Measurements from ENCODE around the gene CCDC194.

CCDC194 gene

GRCh38 chr19:17402982-17403855, 9.2 kb upstream of the CCDC194 start:
- H3K79me2 ChIP-seq (ENCODE audit: insufficient read depth, low read length) = peaks cover 28% of the 10 kb centered on the region
- TF ChIP-seq, protein P1, sequence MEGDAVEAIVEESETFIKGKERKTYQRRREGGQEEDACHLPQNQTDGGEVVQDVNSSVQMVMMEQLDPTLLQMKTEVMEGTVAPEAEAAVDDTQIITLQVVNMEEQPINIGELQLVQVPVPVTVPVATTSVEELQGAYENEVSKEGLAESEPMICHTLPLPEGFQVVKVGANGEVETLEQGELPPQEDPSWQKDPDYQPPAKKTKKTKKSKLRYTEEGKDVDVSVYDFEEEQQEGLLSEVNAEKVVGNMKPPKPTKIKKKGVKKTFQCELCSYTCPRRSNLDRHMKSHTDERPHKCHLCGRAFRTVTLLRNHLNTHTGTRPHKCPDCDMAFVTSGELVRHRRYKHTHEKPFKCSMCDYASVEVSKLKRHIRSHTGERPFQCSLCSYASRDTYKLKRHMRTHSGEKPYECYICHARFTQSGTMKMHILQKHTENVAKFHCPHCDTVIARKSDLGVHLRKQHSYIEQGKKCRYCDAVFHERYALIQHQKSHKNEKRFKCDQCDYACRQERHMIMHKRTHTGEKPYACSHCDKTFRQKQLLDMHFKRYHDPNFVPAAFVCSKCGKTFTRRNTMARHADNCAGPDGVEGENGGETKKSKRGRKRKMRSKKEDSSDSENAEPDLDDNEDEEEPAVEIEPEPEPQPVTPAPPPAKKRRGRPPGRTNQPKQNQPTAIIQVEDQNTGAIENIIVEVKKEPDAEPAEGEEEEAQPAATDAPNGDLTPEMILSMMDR (IDR thresholded peaks at IDR 0.05; ENCODE audit: borderline replicate concordance, extremely low read depth, low read length, poor library complexity, severe bottlenecking) = no peak
- no peak for TF ChIP-seq EZH2 (IDR thresholded peaks at IDR 0.05; ENCODE audit: borderline replicate concordance, low read depth, low read length, severe bottlenecking)
- DNase-seq (peak; percentile 20), ATAC-seq (ENCODE audit: insufficient read depth, low read depth) (no peak)
- no peak overlapping the region for H2AFZ ChIP-seq (ENCODE audit: low read depth, low read length)
- no peak overlapping the region for H3K4me2 ChIP-seq (ENCODE audit: insufficient read depth, low read length)
- H3K9ac ChIP-seq (ENCODE audit: low read depth, low read length) = no peak overlapping the region
- H3K27me3 ChIP-seq (ENCODE audit: insufficient read depth, low read length, poor library complexity) = no peaks in the 10 kb centered on the region
- no peaks in the 10 kb centered on the region for H3K9me3 ChIP-seq (ENCODE audit: insufficient read depth, low read length, severe bottlenecking)
- H3K4me1 ChIP-seq (ENCODE audit: insufficient read depth, low read length) = peaks cover 44% of the 10 kb centered on the region
- H3K27ac ChIP-seq (ENCODE audit: low read length) = no peak overlapping the region
- no peak overlapping the region for H3K4me3 ChIP-seq (ENCODE audit: low read depth in 1 of 2, low read length in 2 of 2)
- peaks cover 14% of the 10 kb centered on the region for H3K36me3 ChIP-seq (ENCODE audit: insufficient read depth, low read length)
- no peaks in the 10 kb centered on the region for H4K20me1 ChIP-seq (ENCODE audit: insufficient read depth, low read length)

DNA sequence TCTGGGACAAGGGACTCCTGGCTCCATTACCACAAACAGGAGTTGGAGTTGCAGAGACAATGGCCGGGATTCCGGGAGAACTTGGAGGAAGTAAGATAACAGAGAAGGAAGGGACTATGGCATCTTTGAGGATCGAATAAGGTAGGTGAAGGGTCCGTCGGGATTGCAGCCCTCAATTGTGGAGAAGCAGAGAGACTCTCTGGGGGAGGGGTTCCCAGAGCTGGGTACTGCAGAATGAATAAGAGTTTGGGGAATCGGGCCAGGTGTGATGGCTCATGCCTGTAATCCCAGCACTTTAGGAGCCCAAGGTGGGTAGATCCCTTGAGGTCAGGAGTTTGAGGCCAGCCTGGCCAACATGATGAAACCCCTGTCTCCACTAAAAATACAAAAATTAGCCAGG, 7.6 kb upstream of the CCDC194 start:
- no peak for TF ChIP-seq EZH2 (IDR thresholded peaks at IDR 0.05; ENCODE audit: borderline replicate concordance, low read depth, low read length, severe bottlenecking)
- TF ChIP-seq, protein P1 (IDR thresholded peaks at IDR 0.05; ENCODE audit: borderline replicate concordance, extremely low read depth, low read length, poor library complexity, severe bottlenecking) = no peak
- Histone ChIP-seq H3K4me1 (ENCODE audit: insufficient read depth, low read length) (peaks cover 29% of the 10 kb centered on the region), H3K9me3 (ENCODE audit: insufficient read depth, low read length, severe bottlenecking) (no peaks in the 10 kb centered on the region), H3K4me3 (ENCODE audit: low read depth in 1 of 2, low read length in 2 of 2) (no peak overlapping the region), H3K27me3 (ENCODE audit: insufficient read depth, low read length, poor library complexity) (no peaks in the 10 kb centered on the region), H4K20me1 (ENCODE audit: insufficient read depth, low read length) (no peaks in the 10 kb centered on the region), H3K79me2 (ENCODE audit: insufficient read depth, low read length) (peaks cover 26% of the 10 kb centered on the region), H2AFZ (ENCODE audit: low read depth, low read length) (no peak overlapping the region), H3K4me2 (ENCODE audit: insufficient read depth, low read length) (no peak overlapping the region), H3K36me3 (ENCODE audit: insufficient read depth, low read length) (peaks cover 14% of the 10 kb centered on the region), H3K27ac (ENCODE audit: low read length) (no peak overlapping the region), H3K9ac (ENCODE audit: low read depth, low read length) (no peak overlapping the region)
- no peak for ATAC-seq (ENCODE audit: insufficient read depth, low read depth)
- no peak for DNase-seq

DNA sequence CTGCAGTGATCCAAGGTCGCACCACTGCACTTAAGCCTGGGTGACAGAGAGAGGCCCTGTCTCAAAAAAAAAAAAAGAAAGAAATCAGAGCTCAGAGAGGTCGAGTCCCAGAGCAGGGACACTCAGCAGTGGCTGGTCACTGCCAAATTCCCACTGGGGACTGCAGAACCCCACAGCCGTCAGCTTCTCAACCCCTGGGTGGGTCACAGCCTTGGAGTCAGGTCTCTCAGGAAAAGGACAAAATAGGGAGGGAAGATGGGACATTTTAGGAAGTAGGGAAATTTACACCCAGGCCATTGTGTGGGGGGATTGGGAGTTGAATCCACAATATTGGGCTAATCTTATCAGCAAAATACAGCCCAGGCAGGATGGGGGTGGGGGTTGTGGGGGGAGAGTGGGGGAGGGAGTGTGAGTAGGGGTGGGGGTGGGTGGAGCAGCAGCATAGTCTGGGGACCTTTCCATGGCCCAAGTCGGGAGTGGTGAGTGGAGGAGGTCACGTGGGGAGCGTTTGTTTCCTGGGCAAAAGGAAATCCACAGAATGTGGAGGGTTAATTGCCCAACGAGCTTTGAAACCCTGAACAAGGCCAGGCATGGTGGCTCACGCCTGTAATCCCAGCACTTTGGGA, 5.0 kb upstream of the CCDC194 start:
- no peaks in the 10 kb centered on the region for H3K27me3 ChIP-seq (ENCODE audit: insufficient read depth, low read length, poor library complexity)
- H3K9me3 ChIP-seq (ENCODE audit: insufficient read depth, low read length, severe bottlenecking) = no peaks in the 10 kb centered on the region
- no peak overlapping the region for H3K9ac ChIP-seq (ENCODE audit: low read depth, low read length)
- no peak for DNase-seq
- H3K79me2 ChIP-seq (ENCODE audit: insufficient read depth, low read length) = peaks cover 3% of the 10 kb centered on the region
- H3K4me1 ChIP-seq (ENCODE audit: insufficient read depth, low read length) = peaks cover 13% of the 10 kb centered on the region
- H3K36me3 ChIP-seq (ENCODE audit: insufficient read depth, low read length) = peaks cover 14% of the 10 kb centered on the region
- no peak overlapping the region for H3K27ac ChIP-seq (ENCODE audit: low read length)
- no peak for TF ChIP-seq EZH2 (IDR thresholded peaks at IDR 0.05; ENCODE audit: borderline replicate concordance, low read depth, low read length, severe bottlenecking)
- TF ChIP-seq, protein P1 (IDR thresholded peaks at IDR 0.05; ENCODE audit: borderline replicate concordance, extremely low read depth, low read length, poor library complexity, severe bottlenecking) = no peak
- ATAC-seq (ENCODE audit: insufficient read depth, low read depth) = no peak
- H3K4me3 ChIP-seq (ENCODE audit: low read depth in 1 of 2, low read length in 2 of 2) = no peak overlapping the region
- no peaks in the 10 kb centered on the region for H4K20me1 ChIP-seq (ENCODE audit: insufficient read depth, low read length)
- no peak overlapping the region for H3K4me2 ChIP-seq (ENCODE audit: insufficient read depth, low read length)
- H2AFZ ChIP-seq (ENCODE audit: low read depth, low read length) = no peak overlapping the region
